Colon (tissue), 2 donors: ENCODE data around the gene CTNNA2.

Source experiments
- FAIRE-seq: peaks from 2 replicates; lab custom pipeline; 2012; peaks lifted over from hg19 to GRCh38; lab: Jason Lieb, UNC
- donor health status: control.
- donor health status: control.

The CTNNA2 gene

GRCh38 chr2:80292474-80292873 is 779.6 kb downstream of the CTNNA2 start:
- FAIRE-seq, result no peak

DNA sequence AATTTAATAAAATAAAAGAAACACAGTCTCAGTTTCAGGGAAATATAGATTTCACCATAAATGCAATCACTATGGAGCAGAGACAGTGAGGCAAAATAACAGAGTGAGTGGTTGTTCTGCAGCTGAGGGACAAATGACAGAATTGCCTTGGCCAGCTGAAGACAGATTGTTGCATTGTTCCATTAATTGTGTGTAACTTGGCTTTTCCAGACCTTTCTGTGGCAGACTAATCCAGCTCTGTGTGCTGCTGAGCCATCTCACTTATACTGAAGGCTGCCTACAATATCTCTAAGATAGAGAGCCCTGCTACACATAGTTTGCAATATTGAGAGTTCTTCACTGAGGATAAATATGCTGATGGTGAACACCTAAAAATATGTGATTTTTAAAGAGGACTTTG is 780.2 kb downstream of the CTNNA2 start:
- FAIRE-seq, result no peak

- FAIRE-seq, result no peak
Measured at GRCh38 chr2:80298954-80299353, 786.1 kb downstream of the CTNNA2 start.

- no peak for FAIRE-seq
Measured at GRCh38 chr2:80299661-80300060, 786.8 kb downstream of the CTNNA2 start.

GRCh38 chr2:80300346-80300745 is 787.5 kb downstream of the CTNNA2 start:
- FAIRE-seq, result no peak

GRCh38 chr2:80300954-80301353 is 788.1 kb downstream of the CTNNA2 start:
- FAIRE-seq, result no peak

GRCh38 chr2:80302001-80302313 is 789.1 kb downstream of the CTNNA2 start:
- no peak for FAIRE-seq

GRCh38 chr2:80302314-80303005 is 789.6 kb downstream of the CTNNA2 start:
- no peak for FAIRE-seq

GRCh38 chr2:80303006-80303908 is 790.4 kb downstream of the CTNNA2 start:
- FAIRE-seq, result no peak

DNA sequence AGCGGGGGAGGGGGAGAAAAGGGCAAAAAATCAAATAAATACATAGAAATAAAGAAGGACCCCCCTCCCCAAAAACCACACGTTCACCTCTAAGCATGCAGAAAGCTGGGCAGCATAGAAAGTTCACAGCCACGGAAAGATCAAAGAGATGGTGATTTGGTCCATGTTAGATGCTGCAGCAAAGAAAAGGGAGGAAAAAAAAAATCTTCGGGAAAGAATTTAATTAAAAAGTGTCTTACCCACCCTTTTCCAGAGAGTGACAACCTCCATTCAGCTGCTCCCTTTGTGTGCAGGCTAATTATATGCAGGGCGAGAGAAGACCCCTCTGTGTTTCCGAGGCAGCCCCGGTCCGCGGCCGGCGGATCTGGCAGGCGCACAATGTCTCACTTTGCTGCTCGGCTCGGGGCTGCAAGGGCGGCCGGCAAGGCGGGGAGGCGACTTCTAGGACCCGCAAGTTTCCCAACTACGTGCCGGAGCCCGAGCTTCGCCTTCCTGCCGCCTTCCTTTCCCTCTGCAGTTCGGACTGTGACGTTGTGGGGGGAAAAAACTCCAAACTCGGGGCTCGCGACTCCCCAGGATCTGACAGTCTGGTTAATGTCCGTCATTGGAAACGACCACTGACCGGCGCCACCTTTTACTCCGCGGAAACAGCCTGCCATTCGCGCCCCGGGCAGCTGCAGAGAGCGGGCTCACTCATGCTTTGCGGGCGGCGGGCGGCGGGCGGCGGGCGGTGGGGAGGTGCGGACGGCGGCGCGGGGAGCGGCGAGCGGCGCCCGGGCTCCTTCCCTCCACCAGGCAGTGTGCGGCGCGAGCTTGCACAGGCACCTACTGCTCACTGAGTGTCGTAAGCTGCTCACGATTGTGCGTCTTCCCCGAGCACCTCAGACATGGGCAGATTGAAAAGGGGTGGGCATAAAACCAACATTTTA is 791.3 kb downstream of the CTNNA2 start, which contains the start of gene LRRTM1:
Gene LRRTM1 (minus strand): TSS at position 844 of the 929 bp plus-strand sequence. CDS start 933 bp downstream, outside the sequence.
- FAIRE-seq, result no peak

- FAIRE-seq, result no peak
Measured at GRCh38 chr2:80311304-80311703, 798.5 kb downstream of the CTNNA2 start.

DNA sequence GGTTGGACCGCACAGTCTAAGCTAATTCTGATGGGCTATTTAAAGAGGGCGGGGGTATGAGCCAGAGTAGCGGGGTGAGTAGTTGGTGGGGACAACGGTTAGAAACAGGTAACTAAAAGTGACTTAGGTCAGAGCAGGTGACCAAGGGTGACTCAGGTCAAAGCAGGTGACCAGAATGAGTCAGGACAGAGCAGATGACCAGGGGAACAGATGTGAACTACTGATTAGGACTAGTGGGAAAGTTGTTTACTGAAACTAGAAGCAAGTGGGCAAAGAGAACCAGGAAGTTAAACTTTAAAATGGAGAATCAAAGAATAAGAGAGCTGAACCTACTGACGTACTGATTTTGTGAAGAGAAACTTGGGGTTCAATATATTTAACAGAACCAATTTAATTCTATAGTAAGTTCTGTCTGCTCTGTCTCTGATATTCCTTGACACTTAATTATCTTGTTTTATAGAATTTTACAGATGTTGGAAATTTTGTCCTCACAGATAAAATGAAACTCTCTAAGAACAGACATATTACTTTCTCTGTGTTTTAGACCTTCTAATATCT is 799.5 kb downstream of the CTNNA2 start:
- no peak for FAIRE-seq

GRCh38 chr2:80322311-80322920 is 809.6 kb downstream of the CTNNA2 start:
- no peak for FAIRE-seq

GRCh38 chr2:80322958-80323357 is 810.1 kb downstream of the CTNNA2 start:
- FAIRE-seq, result no peak

- no peak for FAIRE-seq
Measured at GRCh38 chr2:80323610-80324009, 810.8 kb downstream of the CTNNA2 start.

- FAIRE-seq, result no peak
Measured at GRCh38 chr2:80324525-80324924, 811.7 kb downstream of the CTNNA2 start.

- FAIRE-seq, result no peak
Measured at GRCh38 chr2:80326214-80326613, 813.4 kb downstream of the CTNNA2 start.

DNA sequence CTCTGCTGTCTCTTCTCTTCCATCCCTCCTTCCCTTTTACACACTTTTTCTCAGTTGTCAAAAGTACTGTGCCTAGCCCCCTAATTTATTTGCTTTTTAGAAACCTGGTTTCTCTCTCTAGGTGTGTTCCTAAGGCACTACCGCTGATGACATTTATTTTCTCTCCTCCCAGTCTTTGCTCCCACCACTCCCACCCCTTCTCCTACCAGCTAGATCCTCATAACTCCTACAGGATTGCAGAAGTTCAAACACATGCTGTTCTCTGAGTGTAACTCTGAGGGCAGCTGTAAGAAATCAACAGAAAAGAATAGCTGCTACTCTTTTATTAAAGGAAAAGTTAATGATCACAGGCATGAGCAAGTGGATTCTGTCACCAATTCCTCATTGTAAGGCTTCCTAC is 814.0 kb downstream of the CTNNA2 start:
- no peak for FAIRE-seq

DNA sequence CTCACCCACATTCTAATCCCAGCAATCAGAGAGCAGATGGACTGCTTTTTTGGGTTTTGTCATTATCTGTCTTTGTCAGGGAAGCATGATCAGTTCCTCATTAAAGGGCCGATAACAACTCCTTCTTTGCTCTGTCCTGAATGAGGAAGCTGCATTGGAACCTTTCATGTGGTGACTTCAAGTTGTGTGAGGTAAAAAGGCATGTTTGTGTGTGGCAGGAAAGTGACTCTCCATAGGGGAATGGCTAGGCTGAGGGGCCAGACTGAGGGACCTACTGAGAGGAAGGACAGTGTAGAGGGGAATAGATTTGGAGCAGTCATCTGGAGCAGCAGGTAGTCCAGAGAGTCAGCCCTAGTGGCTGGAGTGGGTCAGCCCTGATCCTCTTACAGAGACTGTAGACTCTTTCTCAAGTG is 815.3 kb downstream of the CTNNA2 start:
- no peak for FAIRE-seq

DNA sequence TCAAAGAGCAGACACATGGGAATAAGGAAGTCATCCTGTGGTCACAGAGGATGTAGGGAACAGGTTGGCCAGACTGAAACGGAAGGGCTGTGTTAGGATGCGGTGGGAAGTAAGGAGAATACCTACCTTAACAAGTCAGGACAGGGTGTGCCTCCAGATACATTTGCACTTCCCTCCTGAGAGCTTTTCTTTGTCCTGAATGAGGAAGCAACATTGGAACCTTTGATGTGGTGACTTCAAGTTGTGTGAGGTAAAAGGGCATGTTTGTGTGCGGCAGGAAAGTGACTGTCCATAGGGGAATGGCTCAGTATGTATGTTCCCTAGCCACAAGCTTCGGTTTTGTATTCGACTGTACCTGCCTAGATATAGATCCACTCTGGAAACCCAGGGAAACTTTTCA is 816.6 kb downstream of the CTNNA2 start:
- no peak for FAIRE-seq
